HL-60 (cell line): ENCODE data around the gene CCDC85B.

ENCODE experiments used
- DNase-seq, 2 experiments: peaks; one replicate each; pipeline ENCODE4 v3.0.0-alpha.2; 2010 to 2020; ENCODE audit warnings: low read depth in 1 of 2, low spot score in 1 of 2
- H3K27ac ChIP-seq: fragments of 250-450 bp; sonication (Bioruptor Pico); replicated peaks from 2 replicates; pipeline ENCODE4 v1.5.1; 2020; ENCODE audit warnings: mild to moderate bottlenecking, moderate library complexity
- H3K27me3 ChIP-seq: fragments of 250-450 bp; sonication (Bioruptor Pico); 2 replicates; pipeline ENCODE4 v1.5.1; 2021; ENCODE audit warnings: mild to moderate bottlenecking, moderate library complexity; ENCODE audit not compliant: insufficient read depth, poor library complexity, severe bottlenecking
- H3K4me3 ChIP-seq: replicated peaks from 2 replicates; pipeline ENCODE4 v1.5.1; 2011; ENCODE audit warnings: mild to moderate bottlenecking, control low read depth, low read length; ENCODE audit not compliant: insufficient read depth
- CTCF ChIP-seq: IDR thresholded peaks from one replicate; pipeline ENCODE4 v1.5.1; 2011; ENCODE audit warnings: low read length, control low read depth, inconsistent platforms; ENCODE audit not compliant: insufficient read depth
- GABPA ChIP-seq: IDR thresholded peaks from 2 replicates; pipeline ENCODE4 v1.6.1; 2012; ENCODE audit warnings: low read depth
- POLR2AphosphoS5 ChIP-seq: IDR thresholded peaks from 2 replicates; pipeline ENCODE4 v1.6.1; 2012; ENCODE audit warnings: low read depth
- REST ChIP-seq: IDR thresholded peaks from 2 replicates; pipeline ENCODE4 v1.6.1; 2012; ENCODE audit warnings: low read depth; ENCODE audit not compliant: insufficient replicate concordance
- SPI1 ChIP-seq: IDR thresholded peaks from 2 replicates; pipeline ENCODE4 v1.6.1; 2012; ENCODE audit warnings: low read depth, mild to moderate bottlenecking, borderline replicate concordance
- long read RNA-seq: library from polyadenylated mRNA; unstranded; transcript quantifications from one replicate; pipeline ENCODE4 v2.0.0, GENCODE V29; 2020

The CCDC85B gene
- long read RNA-seq, transcript CCDC85B-201 (1 exons, 1,524 nt), result major isoform, 8 of 8 reads
- long read RNA-seq, partial matches to known transcripts, result 0 of 8 reads
- long read RNA-seq, other reads (novel, unspliced or antisense), result 0 of 8 reads

- TF ChIP-seq REST (peak; percentile 66), CTCF (no peak), POLR2AphosphoS5 (peak; percentile 92), GABPA (no peak)
- no peaks in the 10 kb centered on the region for H3K27me3 ChIP-seq
- peak within 1 kb of the TSS; percentile 83 for H3K4me3 ChIP-seq
- DNase-seq, result peak; percentile 96 to 97
- peak within 1 kb of the TSS; percentile 76 for H3K27ac ChIP-seq
Measured at GRCh38 chr11:65890324-65891218, at the start of gene CCDC85B. Gene CCDC85B (plus strand): TSS chr11:65890673. CDS start chr11:65890784, 111 bp downstream.

- TF ChIP-seq POLR2AphosphoS5, result no peak
- no peak for TF ChIP-seq GABPA
- no peak for TF ChIP-seq CTCF
- TF ChIP-seq REST, result no peak
- TF ChIP-seq SPI1, result no peak
Measured at GRCh38 chr11:65842144-65842543, 48.3 kb upstream of the CCDC85B start.

GRCh38 chr11:65843811-65844210 is 46.7 kb upstream of the CCDC85B start:
- H3K27ac ChIP-seq, result no peak overlapping the region
- H3K27me3 ChIP-seq, result no peaks in the 10 kb centered on the region
- H3K4me3 ChIP-seq, result no peak overlapping the region
- no peak for TF ChIP-seq GABPA
- no peak for TF ChIP-seq REST
- DNase-seq, result no peak

More at GRCh38 chr11:65842144-65842543, 48.3 kb upstream of the CCDC85B start:
- DNase-seq, result no peak
- Histone ChIP-seq H3K27me3 (no peaks in the 10 kb centered on the region), H3K4me3 (no peak overlapping the region), H3K27ac (no peak overlapping the region)
